Effector memory CD4-positive, alpha-beta T cell (primary cell): ENCODE data around the gene SORL1.
"Not testable (repeated sequence)": the region's sequence is repeated elsewhere in the genome, so short reads cannot be mapped to it uniquely, and the experiment has no call there.

Experiments used
- DNase-seq, 3 donors: peaks; one replicate each; pipeline ENCODE4 v3.0.0-alpha.2; 2020
- H3K27ac ChIP-seq: 2 replicates; pipeline ENCODE4 v1.7.0; 2013; ENCODE audit warnings: mild to moderate bottlenecking, low read length, moderate library complexity; ENCODE audit not compliant: insufficient read depth, poor library complexity, severe bottlenecking
- H3K27me3 ChIP-seq: replicated peaks from 2 replicates; pipeline ENCODE4 v1.7.0; 2013; ENCODE audit warnings: mild to moderate bottlenecking, low read length; ENCODE audit not compliant: insufficient read depth, control insufficient read depth, poor library complexity, severe bottlenecking
- H3K36me3 ChIP-seq: 2 replicates; pipeline ENCODE4 v1.7.0; 2013; ENCODE audit warnings: mild to moderate bottlenecking, low read length, moderate library complexity; ENCODE audit not compliant: control insufficient read depth, insufficient read depth
- H3K4me1 ChIP-seq: 2 replicates; pipeline ENCODE4 v1.7.0; 2013; ENCODE audit warnings: low read length, mild to moderate bottlenecking; ENCODE audit not compliant: control insufficient read depth, insufficient read depth, poor library complexity, severe bottlenecking
- H3K4me3 ChIP-seq: 2 replicates; pipeline ENCODE4 v1.7.0; 2013; ENCODE audit warnings: low read length, low read depth, mild to moderate bottlenecking; ENCODE audit not compliant: insufficient read depth, poor library complexity, severe bottlenecking
- H3K9me3 ChIP-seq: 2 replicates; pipeline ENCODE4 v1.7.0; 2013; ENCODE audit warnings: mild to moderate bottlenecking, low read length, moderate library complexity; ENCODE audit not compliant: control insufficient read depth

Gene SORL1

GRCh38 chr11:121566279-121567168 lies 114.4 kb downstream of the SORL1 start:
- no peak overlapping the region for H3K4me3 ChIP-seq
- H3K4me1 ChIP-seq = no peaks in the 10 kb centered on the region
- no peak overlapping the region for H3K27ac ChIP-seq
- no peak for DNase-seq
- no peaks in the 10 kb centered on the region for H3K27me3 ChIP-seq
- peaks cover 71% of the 10 kb centered on the region for H3K36me3 ChIP-seq
- no peaks in the 10 kb centered on the region for H3K9me3 ChIP-seq

DNA sequence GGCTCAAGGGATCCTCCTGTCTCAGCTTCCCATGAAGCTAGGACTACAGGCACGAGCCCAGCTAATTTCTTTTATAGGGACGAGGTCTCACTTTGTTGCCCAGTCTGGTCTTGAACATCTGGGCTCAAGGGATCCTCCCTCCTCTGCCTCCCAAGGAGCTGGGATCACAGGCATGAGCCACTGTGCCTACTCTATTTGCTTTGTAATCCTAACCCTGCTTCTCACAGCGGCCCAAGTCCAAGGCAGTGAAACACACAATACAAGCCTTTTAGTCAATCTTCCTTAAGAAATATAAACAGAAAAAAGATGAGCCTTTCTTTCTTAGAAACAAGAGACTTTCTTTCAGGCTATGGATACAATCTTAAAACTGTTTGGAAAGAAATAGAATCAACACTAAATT lies 115.9 kb downstream of the SORL1 start:
- DNase-seq = no peak
- Histone ChIP-seq H3K27me3 (no peaks in the 10 kb centered on the region), H3K4me3 (no peak overlapping the region), H3K9me3 (no peaks in the 10 kb centered on the region), H3K4me1 (no peaks in the 10 kb centered on the region), H3K27ac (no peak overlapping the region), H3K36me3 (peaks cover 73% of the 10 kb centered on the region)

- H3K27ac ChIP-seq, H3K4me1 ChIP-seq, H3K9me3 ChIP-seq, H3K4me3 ChIP-seq, H3K27me3 ChIP-seq, DNase-seq: not testable (repeated sequence)
- peaks cover 86% of the 10 kb centered on the region for H3K36me3 ChIP-seq
Observed at GRCh38 chr11:121569332-121570299, 117.5 kb downstream of the SORL1 start.

GRCh38 chr11:121570453-121570852 lies 118.3 kb downstream of the SORL1 start:
- H3K9me3 ChIP-seq = no peaks in the 10 kb centered on the region
- DNase-seq = no peak
- H3K4me1 ChIP-seq = no peaks in the 10 kb centered on the region
- no peak overlapping the region for H3K4me3 ChIP-seq
- no peaks in the 10 kb centered on the region for H3K27me3 ChIP-seq
- H3K36me3 ChIP-seq = peaks cover 86% of the 10 kb centered on the region
- H3K27ac ChIP-seq = no peak overlapping the region

DNA sequence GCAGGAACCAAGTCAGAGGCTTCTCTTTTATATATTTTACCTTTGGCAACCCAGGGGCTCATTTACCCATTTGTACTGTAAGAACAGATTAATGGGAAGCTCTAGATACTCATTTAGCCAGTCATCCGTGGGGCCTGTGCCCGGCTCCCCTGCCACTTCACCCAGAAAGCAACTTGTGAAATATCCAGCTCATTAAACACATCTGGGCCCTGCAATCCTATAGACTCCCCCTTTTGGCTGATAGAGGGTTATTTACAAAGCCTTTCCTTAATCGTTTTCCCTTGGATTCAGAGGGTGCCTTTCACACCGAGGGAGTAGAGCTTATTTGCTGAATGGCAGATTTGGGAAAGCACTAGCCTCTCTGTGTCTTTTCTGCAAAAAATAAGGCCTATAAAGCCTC lies 119.4 kb downstream of the SORL1 start:
- H3K27me3 ChIP-seq = no peaks in the 10 kb centered on the region
- peaks cover 87% of the 10 kb centered on the region for H3K36me3 ChIP-seq
- H3K27ac ChIP-seq = no peak overlapping the region
- no peak for DNase-seq
- H3K4me3 ChIP-seq = no peak overlapping the region
- no peaks in the 10 kb centered on the region for H3K4me1 ChIP-seq
- no peaks in the 10 kb centered on the region for H3K9me3 ChIP-seq

GRCh38 chr11:121572571-121573059 lies 120.5 kb downstream of the SORL1 start:
- H3K36me3 ChIP-seq = peaks cover 87% of the 10 kb centered on the region
- no peak overlapping the region for H3K27ac ChIP-seq
- no peaks in the 10 kb centered on the region for H3K4me1 ChIP-seq
- H3K9me3 ChIP-seq = no peaks in the 10 kb centered on the region
- no peak overlapping the region for H3K4me3 ChIP-seq
- no peaks in the 10 kb centered on the region for H3K27me3 ChIP-seq
- no peak for DNase-seq

- Histone ChIP-seq H3K4me3 (no peak overlapping the region), H3K9me3 (no peaks in the 10 kb centered on the region), H3K36me3 (peaks cover 97% of the 10 kb centered on the region), H3K4me1 (no peaks in the 10 kb centered on the region), H3K27me3 (no peaks in the 10 kb centered on the region), H3K27ac (no peak overlapping the region)
- no peak for DNase-seq
Observed at GRCh38 chr11:121574801-121575200, 122.7 kb downstream of the SORL1 start.

GRCh38 chr11:121575250-121575962 lies 123.3 kb downstream of the SORL1 start:
- H3K27ac ChIP-seq = no peak overlapping the region
- H3K36me3 ChIP-seq = peaks cover 96% of the 10 kb centered on the region
- no peaks in the 10 kb centered on the region for H3K27me3 ChIP-seq
- no peak overlapping the region for H3K4me3 ChIP-seq
- no peak for DNase-seq
- H3K4me1 ChIP-seq = no peaks in the 10 kb centered on the region
- H3K9me3 ChIP-seq = no peaks in the 10 kb centered on the region

DNA sequence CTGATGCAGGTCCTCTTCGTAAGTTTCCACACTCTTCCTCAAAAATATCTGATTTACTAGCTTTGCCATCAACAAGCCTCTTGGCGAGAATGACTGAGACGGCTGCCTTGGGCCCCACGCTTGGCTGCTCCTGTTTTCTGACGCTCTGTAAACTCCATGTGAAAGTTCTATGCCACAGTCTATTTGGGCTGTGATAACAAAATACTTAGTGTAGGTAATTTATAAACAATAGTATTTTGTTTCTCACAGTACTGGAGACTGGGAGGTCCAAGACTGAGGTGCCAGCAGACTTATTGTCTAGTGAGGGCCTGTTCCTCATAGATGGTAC lies 123.8 kb downstream of the SORL1 start:
- Histone ChIP-seq H3K27ac (no peak overlapping the region), H3K27me3 (no peaks in the 10 kb centered on the region), H3K4me3 (no peak overlapping the region), H3K9me3 (no peaks in the 10 kb centered on the region), H3K4me1 (no peaks in the 10 kb centered on the region), H3K36me3 (peaks cover 90% of the 10 kb centered on the region)
- no peak for DNase-seq
